Occipital lobe (tissue), 2 donors: Measurements from ENCODE around the gene TWNK. TPM values are rescaled to one million over a fixed set of nuclear protein-coding genes. Genes with fewer than 3 reads are reported as not detected.

ENCODE experiments used
- DNase-seq: peaks from one replicate; lab custom pipeline; 2025; lab: John Stamatoyannopoulos, UW
- total RNA-seq: library from RNA; depleted of rRNA; stranded (reverse); fragments of >200 nt; gene quantifications from one replicate; pipeline ENCODE4 v1.2.3, GENCODE V29; 2014

The TWNK gene
- 4.7 TPM for total RNA-seq

DNA sequence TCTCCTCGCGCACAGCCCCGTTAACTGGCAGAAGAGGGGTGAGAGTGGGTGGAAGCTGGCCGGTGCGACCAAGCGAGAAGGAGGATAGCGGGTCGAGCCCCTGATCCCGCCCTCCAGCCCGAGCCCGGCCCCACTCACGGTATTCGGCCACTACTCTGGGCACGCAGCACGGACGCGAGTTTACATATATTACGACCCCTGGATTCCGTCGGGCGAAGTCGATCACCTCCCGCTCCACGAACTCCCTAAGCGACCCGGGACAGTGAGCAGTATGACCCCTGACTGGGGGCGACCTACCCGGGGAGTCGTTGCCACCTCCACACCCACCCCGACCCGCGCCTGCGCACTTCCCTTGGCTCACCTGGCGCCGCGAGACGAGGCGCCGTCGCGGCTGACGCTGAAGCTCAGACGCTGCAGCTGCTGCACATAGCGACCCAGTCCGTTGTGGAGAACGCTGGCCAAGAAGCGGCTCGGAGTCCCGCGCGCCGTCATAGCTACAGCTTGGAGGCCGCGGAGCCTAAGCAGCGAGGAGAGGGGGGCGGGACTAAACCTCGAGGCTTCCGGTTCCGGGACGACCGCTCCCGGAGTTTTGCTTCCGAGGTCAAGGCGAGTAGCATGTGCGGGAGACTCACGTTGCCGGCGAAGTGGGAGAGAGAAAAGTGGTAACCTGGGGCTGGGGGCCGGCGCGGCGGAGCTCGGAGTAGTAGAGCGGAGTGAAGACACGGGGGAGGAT is at the start of gene TWNK, which contains the start of gene MRPL43:
Gene TWNK (plus strand): TSS at position 592 of the 733 bp plus-strand sequence. CDS start 668 bp downstream, outside the sequence.
Gene MRPL43 (minus strand): TSS at position 546 of the 733 bp plus-strand sequence. CDS start 54 bp downstream, at position 492.
- peak; percentile 79 for DNase-seq

GRCh38 chr10:100939763-100940344 is 47.5 kb upstream of the TWNK start:
- no peak for DNase-seq

DNA sequence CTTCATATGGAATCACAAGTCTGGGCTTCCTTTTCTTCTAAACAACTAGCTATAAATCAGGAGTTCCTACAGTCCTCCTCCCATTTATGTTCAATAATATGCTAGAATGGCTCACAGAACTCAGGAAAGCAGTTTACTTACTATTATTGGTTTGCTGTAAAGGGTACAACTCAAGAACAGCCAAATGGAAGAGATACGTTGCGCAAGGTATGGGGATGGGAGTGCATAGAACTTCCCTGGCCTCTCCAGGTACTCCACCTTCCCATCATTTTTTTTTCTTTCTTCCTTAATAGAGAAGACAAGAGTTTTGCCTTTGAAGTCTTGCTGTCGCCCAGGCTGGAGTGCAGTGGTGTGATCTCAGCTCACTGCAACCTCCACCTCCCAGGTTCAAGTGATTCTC is 45.1 kb upstream of the TWNK start:
- DNase-seq, result no peak

GRCh38 chr10:100943508-100943907 is 43.8 kb upstream of the TWNK start:
- DNase-seq, result no peak

- DNase-seq, result no peak
These were observed 41.6 kb upstream of the TWNK start for GRCh38 chr10:100945754-100946153.

DNA sequence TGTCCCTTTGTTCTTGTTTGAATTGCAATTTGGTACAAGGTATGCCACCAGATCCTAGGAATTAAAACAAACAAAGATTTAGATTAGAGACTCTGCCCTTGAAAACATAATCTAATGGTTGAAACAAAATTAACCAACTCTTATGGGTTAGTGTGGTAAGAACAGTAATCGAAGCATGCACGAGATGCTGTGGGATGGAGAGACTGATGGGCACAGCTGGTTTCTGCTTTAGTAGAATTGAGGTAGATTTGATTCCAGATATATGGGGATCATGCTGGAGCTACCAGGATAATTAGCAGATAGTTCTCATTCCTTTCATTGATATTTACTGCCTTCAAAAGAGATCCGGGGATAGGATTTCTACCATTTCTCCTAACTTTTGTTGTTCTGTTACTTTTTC is 38.4 kb upstream of the TWNK start:
- DNase-seq, result no peak

GRCh38 chr10:100960251-100960650 is 27.1 kb upstream of the TWNK start:
- no peak for DNase-seq

GRCh38 chr10:100962351-100963080 is 24.8 kb upstream of the TWNK start:
- no peak for DNase-seq

DNA sequence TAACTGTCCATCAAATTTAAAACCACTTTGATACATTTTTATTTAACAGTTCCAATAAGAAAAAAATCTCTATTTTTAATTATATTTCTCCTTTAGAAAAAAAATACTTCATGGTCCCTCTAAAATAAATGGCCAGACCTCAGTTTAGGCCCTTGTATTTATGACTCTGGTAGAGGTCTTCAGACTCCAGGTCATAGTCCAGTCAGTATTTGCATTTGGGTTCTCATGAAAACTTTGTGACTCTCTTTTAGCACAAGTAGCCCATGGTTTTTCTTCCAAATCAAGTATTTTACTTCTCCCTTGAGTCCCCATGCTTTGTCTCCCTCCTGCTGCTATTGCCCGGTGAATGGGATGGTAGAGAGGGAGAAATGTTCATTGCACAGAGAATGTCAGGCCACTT is 23.5 kb upstream of the TWNK start:
- no peak for DNase-seq

DNA sequence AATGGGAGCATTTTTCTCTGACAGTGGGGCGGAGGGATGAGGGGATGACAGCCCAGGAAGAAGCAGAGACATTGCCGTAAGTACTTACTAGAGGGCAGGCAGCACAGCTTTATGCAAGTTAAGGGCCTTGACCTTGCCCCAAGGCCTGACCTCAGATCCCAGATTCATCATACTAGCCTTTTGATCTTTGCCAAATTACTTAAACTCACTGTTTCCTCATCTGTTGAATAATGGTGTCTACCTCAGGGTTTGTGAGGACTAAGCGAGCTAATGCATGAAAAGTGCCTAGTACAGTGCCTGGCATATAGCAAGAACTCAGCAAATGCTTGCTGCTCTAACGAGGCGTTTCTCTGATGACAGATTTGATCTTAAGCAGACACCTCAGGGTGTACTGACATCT is 21.5 kb upstream of the TWNK start:
- DNase-seq, result no peak

DNA sequence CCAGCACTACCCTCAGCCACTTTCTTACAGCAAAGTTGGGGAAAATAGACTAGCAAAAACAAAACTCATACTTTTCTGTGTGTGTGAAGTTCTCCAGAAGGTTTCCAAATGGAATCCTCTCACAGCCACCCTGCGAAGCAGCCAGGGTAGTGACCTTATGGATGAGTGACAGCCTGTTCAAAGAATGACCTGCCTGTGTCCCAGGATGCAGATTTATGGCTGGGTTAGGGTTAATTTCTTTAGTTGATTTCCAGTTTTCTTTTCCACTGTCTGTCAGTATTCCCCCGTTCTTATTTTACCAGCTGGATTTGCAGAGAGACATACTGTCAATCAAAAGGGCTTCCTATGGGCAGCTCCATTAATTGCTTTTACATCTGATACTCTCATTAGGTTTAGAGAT is 20.5 kb upstream of the TWNK start:
- DNase-seq, result no peak

- no peak for DNase-seq
These were observed 20.0 kb upstream of the TWNK start for GRCh38 chr10:100967332-100967731.

DNA sequence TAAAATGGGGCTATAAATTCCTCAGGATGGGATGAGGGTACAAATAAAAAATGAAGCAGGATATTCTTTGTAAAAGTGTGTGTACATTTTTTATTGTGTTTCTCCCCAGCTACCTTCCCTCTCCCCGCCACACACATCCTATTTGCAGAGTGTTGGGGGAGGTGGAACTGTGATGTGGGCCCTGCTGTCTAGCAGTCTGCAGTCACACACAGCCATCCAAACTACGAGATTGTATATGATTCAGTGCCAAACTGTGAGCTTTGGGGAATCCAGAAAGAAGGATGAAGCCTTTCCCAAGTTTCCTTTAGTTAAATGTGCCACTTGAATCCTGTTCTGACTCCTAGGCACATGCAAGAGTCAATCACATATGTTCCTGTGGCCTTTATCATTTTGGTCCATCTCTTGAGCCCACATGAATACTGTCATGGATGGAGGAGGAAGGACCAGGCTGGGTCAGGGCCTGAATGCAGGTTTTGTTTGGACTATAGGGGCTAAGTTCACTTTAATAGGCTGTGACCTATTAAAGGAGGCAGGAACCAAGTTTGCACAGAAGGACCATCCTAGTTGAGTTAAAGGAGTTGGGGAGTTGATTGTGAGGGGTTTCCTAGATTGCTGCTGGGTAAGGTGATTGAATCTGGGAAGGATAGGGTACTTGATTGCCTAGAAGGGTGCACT is 19.1 kb upstream of the TWNK start:
- DNase-seq, result no peak

GRCh38 chr10:100968863-100969186 is 18.5 kb upstream of the TWNK start:
- no peak for DNase-seq

- DNase-seq, result no peak
These were observed 17.9 kb upstream of the TWNK start, which contains the start of gene SEMA4G for GRCh38 chr10:100969187-100970075. Gene SEMA4G, plus strand, starts transcription at chr10:100969504. Its CDS starts 3,409 bp downstream, at chr10:100972913.

DNA sequence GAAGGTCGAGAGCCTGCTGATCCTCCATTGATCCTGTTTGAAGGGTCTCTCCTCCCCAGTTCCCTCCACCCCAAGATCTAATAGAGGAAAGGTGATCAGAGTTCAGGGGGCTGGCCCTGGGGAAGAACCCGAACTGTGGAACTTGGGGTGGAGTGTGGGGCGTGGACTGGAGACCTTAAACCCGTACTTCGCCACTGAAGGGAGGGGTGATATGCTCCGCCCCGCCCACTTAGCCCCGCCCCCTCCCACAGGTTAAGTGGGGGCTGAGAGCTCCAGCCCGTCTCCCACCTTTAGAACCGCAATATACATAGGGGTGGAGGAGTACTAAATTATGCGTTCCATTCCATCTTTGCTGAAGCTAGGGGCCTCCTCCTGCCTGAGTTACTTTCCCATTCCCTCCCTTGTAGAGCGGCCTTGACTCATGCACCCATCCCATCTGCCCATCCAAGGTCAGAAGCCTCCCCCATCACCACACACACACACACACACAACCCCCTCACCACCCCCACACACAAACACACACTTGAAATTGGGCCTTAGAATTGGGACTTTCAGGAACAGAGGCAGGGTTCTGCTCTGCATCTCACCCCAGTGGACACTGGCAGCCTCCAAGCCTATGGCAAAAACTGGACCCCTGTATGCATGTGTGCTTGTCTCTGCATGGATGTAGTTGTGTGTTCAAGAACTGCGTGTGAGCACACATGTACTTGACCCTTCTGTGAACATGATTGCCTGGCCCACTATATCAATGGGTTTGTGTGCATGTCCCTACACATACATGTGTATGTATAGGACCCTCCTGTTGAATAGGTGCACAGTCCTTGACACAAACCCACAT is 17.0 kb upstream of the TWNK start:
- no peak for DNase-seq

- no peak for DNase-seq
These were observed 16.2 kb upstream of the TWNK start for GRCh38 chr10:100970914-100971811.

DNA sequence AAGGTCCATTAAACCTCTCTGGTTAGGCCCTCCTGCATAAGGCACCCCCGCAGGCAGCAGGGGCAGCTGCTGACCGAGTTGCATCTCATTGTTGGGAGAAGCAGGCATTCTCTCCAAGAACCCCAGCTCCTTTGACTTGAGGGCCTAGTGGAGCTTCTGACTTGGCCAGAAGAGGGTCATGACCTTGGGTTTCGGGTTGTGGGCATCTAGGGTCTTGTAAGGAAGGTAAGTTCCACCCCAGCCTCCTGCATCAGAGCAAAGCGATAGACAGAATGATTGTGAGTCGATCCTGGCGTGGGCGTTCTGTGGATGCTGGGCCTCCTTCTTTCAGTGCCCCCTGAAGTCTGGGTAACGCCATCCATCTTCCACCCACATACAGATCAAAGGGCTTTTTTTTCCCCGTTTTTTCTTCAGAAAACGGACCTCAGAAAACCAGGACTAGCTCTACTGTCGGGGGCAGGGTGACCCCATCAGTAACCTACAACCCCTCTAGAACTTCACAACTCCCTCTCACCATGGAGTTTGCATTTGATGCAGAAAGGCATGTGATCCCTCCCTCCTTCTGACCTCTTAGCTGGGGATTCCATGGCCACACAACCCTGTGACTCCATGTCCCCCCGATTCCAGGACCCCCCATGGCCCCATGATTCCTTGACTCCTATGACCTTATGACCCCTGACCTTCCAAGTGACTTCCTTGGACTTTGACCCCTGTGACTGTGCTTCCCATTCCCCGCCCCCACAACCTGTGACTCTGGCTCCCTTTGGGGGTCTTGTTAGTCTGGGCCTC is 15.0 kb upstream of the TWNK start:
- no peak for DNase-seq
